AG10803 (cell line): Measurements from ENCODE around the gene ARRDC3.
"Not testable (repeated sequence)": the region's sequence is repeated elsewhere in the genome, so short reads cannot be mapped to it uniquely, and the experiment has no call there.

Experiments
- DNase-seq: peaks from one replicate; pipeline ENCODE4 v3.0.0; 2010; ENCODE audit warnings: low read depth
- H3K4me3 ChIP-seq: 2 replicates; pipeline ENCODE4 v1.5.1; 2011; ENCODE audit warnings: mild to moderate bottlenecking, low read length, control low read depth
- CTCF ChIP-seq: conservative IDR thresholded peaks from 2 replicates; pipeline ENCODE4 v1.5.1; 2011; ENCODE audit warnings: mild to moderate bottlenecking, low read length, control low read depth, inconsistent platforms

Gene ARRDC3

DNA sequence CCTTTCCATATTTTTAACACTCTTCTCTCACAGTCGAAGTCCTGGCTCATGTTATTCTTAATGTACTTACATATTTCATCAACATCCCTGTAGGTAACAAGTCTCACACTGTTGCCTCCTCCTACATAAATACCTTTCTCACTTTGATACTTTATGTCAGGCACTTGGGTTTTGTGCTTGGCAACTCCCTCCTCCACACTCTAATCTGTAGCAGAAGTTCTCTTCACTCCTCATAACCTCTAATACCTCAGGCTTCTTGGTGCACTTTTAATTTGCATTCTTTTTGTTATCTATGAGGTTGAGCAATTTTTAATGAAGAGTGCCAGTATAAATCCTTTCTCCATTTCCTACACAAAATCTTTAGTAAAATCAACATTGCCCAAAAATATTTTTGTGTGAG lies 24.1 kb upstream of the ARRDC3 start:
- no peak overlapping the region for H3K4me3 ChIP-seq
- no peak for DNase-seq
- no peak for TF ChIP-seq CTCF

- DNase-seq, result peak; percentile 90
- TF ChIP-seq CTCF, result no peak
- no peak overlapping the region for H3K4me3 ChIP-seq
Observed at GRCh38 chr5:91403438-91403837, 20.3 kb upstream of the ARRDC3 start.

GRCh38 chr5:91401175-91401574 lies 18.1 kb upstream of the ARRDC3 start:
- peak; percentile 56 for DNase-seq
- no peak for TF ChIP-seq CTCF
- H3K4me3 ChIP-seq, result no peak overlapping the region

DNA sequence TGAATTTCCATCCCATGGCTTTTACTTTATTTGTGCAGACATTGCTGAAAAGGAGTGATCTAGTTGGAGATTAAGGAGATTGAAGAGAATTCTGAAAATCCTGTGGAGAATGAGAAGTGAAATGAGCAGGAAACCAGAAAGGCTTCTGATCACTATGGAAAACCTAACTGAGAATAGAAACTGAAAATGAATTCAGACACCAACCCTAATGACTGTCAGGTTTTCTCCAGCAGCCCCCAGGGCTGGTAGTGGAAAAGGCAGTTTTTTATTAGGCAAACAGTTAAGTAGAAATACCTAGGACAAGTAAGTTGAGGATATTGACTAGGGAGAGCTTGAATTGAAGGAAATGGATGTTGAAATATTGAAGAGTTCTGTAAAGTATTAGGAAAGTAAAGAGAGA lies 14.7 kb upstream of the ARRDC3 start:
- DNase-seq, result no peak
- H3K4me3 ChIP-seq, result no peak overlapping the region
- TF ChIP-seq CTCF, result no peak

- no peak for DNase-seq
- no peak for TF ChIP-seq CTCF
- H3K4me3 ChIP-seq, result no peak overlapping the region
Observed at GRCh38 chr5:91390268-91390667, 7.2 kb upstream of the ARRDC3 start.

GRCh38 chr5:91389555-91389954 lies 6.4 kb upstream of the ARRDC3 start:
- H3K4me3 ChIP-seq, DNase-seq: not testable (repeated sequence)

DNA sequence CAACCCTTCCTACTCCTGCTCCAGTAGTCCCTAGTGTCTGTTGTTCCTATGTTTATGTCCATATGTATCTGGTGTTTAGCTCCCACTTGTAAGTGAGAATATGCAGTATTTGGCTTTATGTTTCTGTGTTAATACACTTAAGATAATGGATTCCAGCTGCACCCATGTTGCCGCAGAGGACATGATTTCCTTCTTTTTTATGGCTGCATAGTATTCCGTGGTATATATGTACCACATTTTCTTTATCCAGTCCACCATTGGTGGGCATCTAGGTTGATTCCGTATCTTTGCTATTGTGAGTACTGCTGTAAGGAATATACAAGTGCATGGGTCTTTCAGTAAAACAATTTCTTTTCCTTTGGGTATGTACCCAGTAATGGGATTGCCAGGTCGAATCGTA lies 5.2 kb upstream of the ARRDC3 start:
- TF ChIP-seq CTCF, result no peak
- DNase-seq, result no peak
- no peak overlapping the region for H3K4me3 ChIP-seq

DNA sequence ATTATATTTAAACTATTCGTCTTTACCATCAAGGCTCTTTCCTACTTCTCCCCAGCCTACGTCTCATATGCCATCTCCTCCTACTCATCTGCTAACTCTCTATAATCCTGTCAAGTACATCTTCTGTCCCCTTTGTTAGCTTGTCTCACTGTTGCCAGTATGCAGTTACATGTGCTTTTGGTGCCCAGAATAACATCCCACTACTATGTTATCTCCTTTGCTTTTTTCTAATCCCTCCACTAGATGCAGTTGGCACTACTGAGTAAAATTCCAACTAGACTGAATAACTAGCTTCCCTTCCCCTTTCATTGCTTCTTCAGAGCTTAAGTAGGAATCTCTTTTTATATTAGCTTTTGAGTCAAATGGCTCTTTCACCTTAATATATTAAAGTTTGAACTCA lies 3.0 kb upstream of the ARRDC3 start:
- peak; percentile 27; the same call in 1 of the 2 replicates for TF ChIP-seq CTCF
- H3K4me3 ChIP-seq, result no peak overlapping the region
- DNase-seq, result no peak

DNA sequence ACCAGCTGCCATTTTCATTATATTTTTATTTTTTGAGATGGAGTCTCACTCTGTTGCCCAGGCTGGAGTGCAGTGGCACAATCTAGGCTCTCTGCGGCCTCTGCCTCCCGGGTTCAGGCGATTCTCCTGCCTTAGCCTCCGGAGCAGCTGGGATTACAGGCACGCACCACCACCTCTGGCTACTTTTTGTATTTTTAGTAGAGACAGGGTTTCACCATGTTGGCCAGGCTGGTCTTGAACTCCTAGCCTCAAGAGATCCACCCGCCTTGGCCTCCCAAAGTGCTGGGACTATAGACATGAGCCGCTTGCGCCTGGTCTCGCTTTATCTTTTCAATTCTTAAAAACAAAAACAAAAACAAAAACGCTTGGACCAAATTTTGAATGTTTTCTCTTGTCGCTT lies 2.5 kb upstream of the ARRDC3 start:
- not testable (repeated sequence) for DNase-seq, H3K4me3 ChIP-seq
